ENCODE data around the gene UGGT2. TPM values are rescaled to one million over a fixed set of nuclear protein-coding genes. Genes with fewer than 3 reads are reported as not detected.
A peak's percentile ranks its signal among the peaks of the same experiment; 100 is the strongest.

Gene UGGT2
- polyA plus RNA-seq, 2 of the 4 experiments (the other 2 are of a cell fraction): 10.3 to 27.9 TPM

- TF ChIP-seq CTCF (IDR thresholded peaks at IDR 0.05): peak; percentile 50
- TF ChIP-seq TFCP2L1 (CRISPR knock-in tag; IDR thresholded peaks at IDR 0.05): no peak
These were observed 33.0 kb downstream of the UGGT2 start (continued) for GRCh38 chr13:96020155-96020575.

- no peaks in the 10 kb centered on the region for H3K9me3 ChIP-seq
- ATAC-seq (no peak), FAIRE-seq (no peak), DNase-seq (ENCODE audit: low read depth in 1 of 2, low spot score in 1 of 2) (no peak)
- no peak overlapping the region for H3K27ac ChIP-seq
- no peak overlapping the region for H3K4me2 ChIP-seq
- no peak overlapping the region for H3K4me3 ChIP-seq
- CTCF ChIA-PET: interaction anchor here (4.5 kb wide), 1 partner anchor 800 kb away, joined by 24 read pairs; no protein-coding TSS in a partner anchor
- 88% methylated on average over 3 of the region's 3 CpGs for WGBS (ENCODE audit: missing lambda C conversion rate)
- H3K4me1 ChIP-seq: no peaks in the 10 kb centered on the region
- POLR2A ChIA-PET: no interaction called here
- TF ChIP-seq PHF8 (IDR thresholded peaks at IDR 0.05; ENCODE audit: borderline replicate concordance, low read depth) (no peak), ESRRA (IDR thresholded peaks at IDR 0.05; ENCODE audit: borderline replicate concordance, low read length) (no peak)
These were observed 35.1 kb downstream of the UGGT2 start for GRCh38 chr13:96018135-96018534.

- H3K4me3 ChIP-seq: no peak overlapping the region
- H3K9me3 ChIP-seq: 0 out of 3 replicates have a peak, but pooled peaks cover 2% of the 10 kb centered on the region
- H3K27ac ChIP-seq: no peak overlapping the region
- 91% methylated on average over 1 of the region's 1 CpG for WGBS (ENCODE audit: missing lambda C conversion rate)
- H3K4me2 ChIP-seq: no peak overlapping the region
- ChIA-PET CTCF (no interaction called here), POLR2A (no interaction called here)
- no peak for DNase-seq (ENCODE audit: low read depth in 1 of 2, low spot score in 1 of 2)
- H3K4me1 ChIP-seq: no peaks in the 10 kb centered on the region
- TF ChIP-seq MAFK (IDR thresholded peaks at IDR 0.05; ENCODE audit: partially characterized antibody): no peak
- no peak for TF ChIP-seq BHLHE40 (IDR thresholded peaks at IDR 0.05; ENCODE audit: low read depth, low read length)
- no peak for TF ChIP-seq MYC (IDR thresholded peaks at IDR 0.05; ENCODE audit: borderline replicate concordance, low read length)
- TF ChIP-seq HOXB13 (CRISPR knock-in tag; IDR thresholded peaks at IDR 0.05; ENCODE audit: low read depth): no peak
- TF ChIP-seq CHD2 (IDR thresholded peaks at IDR 0.05; ENCODE audit: low read length, partially characterized antibody): no peak
- no peak for TF ChIP-seq RFX5 (IDR thresholded peaks at IDR 0.05)
- no peak for TF ChIP-seq FOXS1 (CRISPR knock-in tag; IDR thresholded peaks at IDR 0.05)
- TF ChIP-seq TP53 (CRISPR knock-in tag; IDR thresholded peaks at IDR 0.05): no peak
- no peak for TF ChIP-seq HEYL (CRISPR knock-in tag; IDR thresholded peaks at IDR 0.05)
- TF ChIP-seq NR3C1 (IDR thresholded peaks at IDR 0.05): no peak
- no peak for TF ChIP-seq GATA3 (IDR thresholded peaks at IDR 0.05; ENCODE audit: borderline replicate concordance)
- TF ChIP-seq E2F6 (IDR thresholded peaks at IDR 0.05; ENCODE audit: borderline replicate concordance, low read depth): no peak
- ATAC-seq: no peak
- FAIRE-seq: no peak
These were observed 41.8 kb downstream of the UGGT2 start for GRCh38 chr13:96011291-96011872.

GRCh38 chr13:96003304-96003703 lies 49.9 kb downstream of the UGGT2 start:
- H3K4me2 ChIP-seq: no peak overlapping the region
- H3K4me1 ChIP-seq: no peaks in the 10 kb centered on the region
- DNase-seq (ENCODE audit: low read depth in 1 of 2, low spot score in 1 of 2): peak in 1 of 2 experiments; percentile 17
- peak in 1 of 2 experiments; percentile 49; a peak in 2 of 6 replicates for ATAC-seq
- H3K27ac ChIP-seq: no peak overlapping the region
- ChIA-PET CTCF (interaction anchor here (1.0 kb wide), 1 partner anchor 19 kb away, joined by 3 read pairs; no protein-coding TSS in a partner anchor), POLR2A (no interaction called here)
- TF ChIP-seq RAD21 (conservative IDR thresholded peaks at IDR 0.05 in 1 of 2, IDR thresholded peaks at IDR 0.05 in 1 of 2): 0 out of 5 replicates have a peak, but pooled peaks of 1 of the 2 experiments have one; percentile 12
- no peak for TF ChIP-seq EP300 (IDR thresholded peaks at IDR 0.05)
- FAIRE-seq: no peak
- H3K9me3 ChIP-seq: 0 out of 3 replicates have a peak, but pooled peaks cover 2% of the 10 kb centered on the region
- no peak overlapping the region for H3K4me3 ChIP-seq

Data from A549 (cell line).